GM23338 (cell line): ENCODE data around the gene TECR. TPM values are rescaled to one million over a fixed set of nuclear protein-coding genes. Genes with fewer than 3 reads are reported as not detected.

ENCODE experiments used
- ATAC-seq: fragments of 200-7000 bp; cut with Tn5 transposase; 3 replicates; pipeline ENCODE4 v1.9.1; 2020
- DNase-seq: peaks from one replicate; pipeline ENCODE4 v3.0.0-alpha.2; 2015; ENCODE audit warnings: low spot score
- H2AFZ ChIP-seq: fragments of 200-600 bp; sonication (generic); 2 replicates; pipeline ENCODE4 v1.8.0; 2016; ENCODE audit warnings: antibody characterized with exemption, mild to moderate bottlenecking, moderate library complexity
- H3F3A ChIP-seq: fragments of 200-600 bp; sonication (generic); replicated peaks from 2 replicates; pipeline ENCODE4 v1.8.0; 2017; ENCODE audit warnings: antibody characterized with exemption, mixed run types, low read depth
- H3K27ac ChIP-seq: fragments of 200-600 bp; sonication (generic); 2 replicates; pipeline ENCODE4 v1.6.1; 2016; ENCODE audit warnings: low read depth
- H3K27me3 ChIP-seq: fragments of 200-600 bp; sonication (generic); 2 replicates; pipeline ENCODE4 v1.8.0; 2016; ENCODE audit warnings: mild to moderate bottlenecking, mixed run types, moderate library complexity; ENCODE audit not compliant: insufficient read depth
- H3K36me3 ChIP-seq: fragments of 200-600 bp; sonication (generic); 2 replicates; pipeline ENCODE4 v1.8.0; 2016; ENCODE audit warnings: mild to moderate bottlenecking; ENCODE audit not compliant: insufficient read depth
- H3K4me1 ChIP-seq: fragments of 200-600 bp; sonication (generic); 2 replicates; pipeline ENCODE4 v1.8.0; 2016; ENCODE audit warnings: mild to moderate bottlenecking, moderate library complexity; ENCODE audit not compliant: insufficient read depth
- H3K4me2 ChIP-seq: fragments of 200-600 bp; sonication (generic); 2 replicates; pipeline ENCODE4 v1.7.1; 2017; ENCODE audit warnings: mixed run types
- H3K4me3 ChIP-seq: fragments of 200-600 bp; sonication (generic); 2 replicates; pipeline ENCODE4 v1.6.1; 2016; ENCODE audit warnings: mixed run types
- H3K79me2 ChIP-seq: fragments of 200-600 bp; sonication (generic); replicated peaks from 2 replicates; pipeline ENCODE4 v1.8.0; 2017; ENCODE audit warnings: mild to moderate bottlenecking; ENCODE audit not compliant: insufficient read depth
- H3K9me2 ChIP-seq: fragments of 200-600 bp; sonication (generic); 2 replicates; pipeline ENCODE4 v1.8.0; 2017; ENCODE audit not compliant: insufficient read depth
- H4K20me1 ChIP-seq: fragments of 200-600 bp; sonication (generic); replicated peaks from 2 replicates; pipeline ENCODE4 v1.8.0; 2017; ENCODE audit warnings: mild to moderate bottlenecking; ENCODE audit not compliant: insufficient read depth
- H3K27ac Mint-ChIP-seq: 2 replicates; pipeline ENCODE4 v1.8.0; 2020; ENCODE audit warnings: inconsistent platforms, mild to moderate bottlenecking, moderate library complexity, mixed read lengths
- H3K27me3 Mint-ChIP-seq: 3 replicates; pipeline ENCODE4 v1.8.0; 2022; ENCODE audit warnings: low read depth, mild to moderate bottlenecking, moderate library complexity, mixed read lengths, inconsistent platforms; ENCODE audit not compliant: insufficient read depth, poor library complexity
- H3K36me3 Mint-ChIP-seq: 3 replicates; pipeline ENCODE4 v1.8.0; 2021; ENCODE audit warnings: low read depth, mild to moderate bottlenecking, inconsistent platforms, moderate library complexity, mixed read lengths
- H3K4me1 Mint-ChIP-seq: 3 replicates; pipeline ENCODE4 v1.8.0; 2020; ENCODE audit warnings: mild to moderate bottlenecking, inconsistent platforms, mixed read lengths
- H3K4me3 Mint-ChIP-seq: 3 replicates; pipeline ENCODE4 v1.8.0; 2021; ENCODE audit warnings: moderate library complexity, mild to moderate bottlenecking, inconsistent platforms, mixed read lengths
- H3K9me3 Mint-ChIP-seq: 3 replicates; pipeline ENCODE4 v1.8.0; 2020; ENCODE audit warnings: moderate library complexity, mild to moderate bottlenecking, inconsistent platforms, mixed read lengths
- CREB1 ChIP-seq: fragments of 250-450 bp; sonication (Bioruptor Pico); IDR thresholded peaks from 2 replicates; pipeline ENCODE4 v1.5.0; 2020; ENCODE audit warnings: low read depth, mild to moderate bottlenecking, moderate library complexity
- CTCF ChIP-seq, 2 experiments: fragments of 200-600 bp in 1 of 2; sonication (generic) in 1 of 2; conservative IDR thresholded peaks; 2 replicates each; pipeline versions ENCODE4 v1.5.1 to v1.6.1; 2016 to 2017; ENCODE audit warnings: antibody characterized with exemption in 2 of 2, low read depth in 2 of 2, mild to moderate bottlenecking in 2 of 2, moderate library complexity in 1 of 2
- ETS1 ChIP-seq: IDR thresholded peaks from 2 replicates; pipeline ENCODE4 v1.6.1; 2016; ENCODE audit warnings: antibody characterized with exemption
- EZH2 ChIP-seq: fragments of 200-600 bp; sonication (generic); IDR thresholded peaks from one replicate; pipeline ENCODE4 v1.8.0; 2017; ENCODE audit warnings: antibody characterized with exemption, mild to moderate bottlenecking, low read depth; ENCODE audit not compliant: unreplicated experiment
- EZH2phosphoT487 ChIP-seq: fragments of 200-600 bp; sonication (generic); IDR thresholded peaks from one replicate; pipeline ENCODE4 v1.8.1; 2018; ENCODE audit warnings: antibody characterized with exemption; ENCODE audit not compliant: unreplicated experiment
- JUNB ChIP-seq: IDR thresholded peaks from one replicate; pipeline ENCODE4 v1.6.1; 2016; ENCODE audit warnings: antibody characterized with exemption; ENCODE audit not compliant: unreplicated experiment
- NANOG ChIP-seq: IDR thresholded peaks from 2 replicates; pipeline ENCODE4 v1.6.1; 2016; ENCODE audit warnings: antibody characterized with exemption, borderline replicate concordance
- POLR2AphosphoS5 ChIP-seq: IDR thresholded peaks from 2 replicates; pipeline ENCODE4 v1.6.1; 2016; ENCODE audit warnings: antibody characterized with exemption, low read depth
- REST ChIP-seq: IDR thresholded peaks from one replicate; pipeline ENCODE4 v1.6.1; 2018; ENCODE audit warnings: antibody characterized with exemption; ENCODE audit not compliant: unreplicated experiment
- STAT1 ChIP-seq: IDR thresholded peaks from one replicate; pipeline ENCODE4 v1.6.1; 2016; ENCODE audit warnings: antibody characterized with exemption; ENCODE audit not compliant: unreplicated experiment
- ZNF114 ChIP-seq: fragments of 250-450 bp; sonication (Bioruptor Pico); IDR thresholded peaks from 2 replicates; pipeline ENCODE4 v1.5.0; 2020; ENCODE audit warnings: mild to moderate bottlenecking, moderate library complexity
- ZNF331 ChIP-seq: fragments of 250-450 bp; sonication (Bioruptor Pico); IDR thresholded peaks from 2 replicates; pipeline ENCODE4 v1.5.0; 2020; ENCODE audit warnings: low read depth, mild to moderate bottlenecking, moderate library complexity
- ZNF462 ChIP-seq: fragments of 250-450 bp; sonication (Bioruptor Pico); IDR thresholded peaks from 2 replicates; pipeline ENCODE4 v1.5.0; 2020; ENCODE audit warnings: mild to moderate bottlenecking, moderate library complexity
- polyA plus RNA-seq: library from polyadenylated mRNA; unstranded; fragments of >200 nt; fragmentation: Nextera tagmentation; extraction: Ambion mirVana; gene quantifications from 2 replicates; pipeline ENCODE4 v1.2.1, GENCODE V29; 2016
- total RNA-seq: library from RNA; depleted of rRNA; stranded (reverse); fragments of >200 nt; shearing (Covaris generic); gene quantifications from 2 replicates; pipeline ENCODE4 v1.2.3, GENCODE V29; 2014

Gene TECR
- total and polyA plus RNA-seq, 2 experiments from 2014 or later = 107 to 268 TPM

GRCh38 chr19:14571695-14572490 is 42.5 kb downstream of the TECR start, which contains the start of gene NDUFB7:
Gene NDUFB7, minus strand, starts transcription at chr19:14572066. Its CDS starts 66 bp downstream, at chr19:14572000.
- H3K27me3 ChIP-seq = no peaks in the 10 kb centered on the region
- peak within 1 kb of the TSS; percentile 95 for H3K27ac Mint-ChIP-seq
- peaks cover 3% of the 10 kb centered on the region; the same call in 1 of the 2 replicates for H4K20me1 ChIP-seq
- 0 out of 2 replicates have a peak, but pooled peaks cover 10% of the 10 kb centered on the region for H3F3A ChIP-seq
- H3K4me1 ChIP-seq = no peaks in the 10 kb centered on the region; the same call in 1 of the 2 replicates
- H3K4me2 ChIP-seq = peak within 1 kb of the TSS; percentile 93
- peaks cover 15% of the 10 kb centered on the region; the same call in 2 of the 3 replicates for H3K4me1 Mint-ChIP-seq
- no peaks in the 10 kb centered on the region for H3K9me2 ChIP-seq
- ATAC-seq = peak; percentile 95
- peak within 1 kb of the TSS; percentile 99 for H3K4me3 ChIP-seq
- H3K9me3 Mint-ChIP-seq = no peaks in the 10 kb centered on the region; the same call in 1 of the 3 replicates
- peaks cover 9% of the 10 kb centered on the region for H3K36me3 Mint-ChIP-seq
- peak within 1 kb of the TSS; percentile 70; the same call in 1 of the 2 replicates for H2AFZ ChIP-seq
- H3K27me3 Mint-ChIP-seq = peaks cover 7% of the 10 kb centered on the region
- H3K27ac ChIP-seq = peak within 1 kb of the TSS; percentile 94
- H3K79me2 ChIP-seq = peaks cover 22% of the 10 kb centered on the region
- no peaks in the 10 kb centered on the region for H3K36me3 ChIP-seq
- no peak for TF ChIP-seq ZNF331
- TF ChIP-seq ZNF462 (CRISPR knock-in tag) = no peak
- TF ChIP-seq JUNB = no peak
- no peak for TF ChIP-seq STAT1
- TF ChIP-seq ETS1 = peak; percentile 94
- TF ChIP-seq POLR2AphosphoS5 = peak; percentile 80
- TF ChIP-seq EZH2phosphoT487 = no peak
- peak; percentile 64 for TF ChIP-seq CREB1 (CRISPR knock-in tag)
- no peak for TF ChIP-seq REST
- no peak for TF ChIP-seq EZH2
- no peak for TF ChIP-seq ZNF114
- TF ChIP-seq CTCF (conservative IDR thresholded peaks at IDR 0.05; ENCODE audit: low read depth in 2 of 2) = peak; percentile 74 to 84
- TF ChIP-seq NANOG = no peak
- peak within 1 kb of the TSS; percentile 99 for H3K4me3 Mint-ChIP-seq
- DNase-seq = peak; percentile 98
